Tibial artery (tissue), 4 donors: Measurements from ENCODE around the gene TXNDC9.
"Not testable (repeated sequence)": the region's sequence is repeated elsewhere in the genome, so short reads cannot be mapped to it uniquely, and the experiment has no call there.

ENCODE experiments used
- DNase-seq, 2 donors: peaks; one replicate each; pipeline ENCODE4 v3.0.0-alpha.2; 2019
- H3K27ac ChIP-seq, 2 donors: fragments of 200-600 bp; sonication (generic) in 1 of 2; 1 replicate in 1 of 2; 2 replicates in 1 of 2; pipeline ENCODE4 v1.5.1; 2018 to 2019; ENCODE audit warnings: mild to moderate bottlenecking in 1 of 2
- H3K27me3 ChIP-seq, 2 donors: fragments of 200-600 bp; sonication (generic) in 1 of 2; one replicate each; pipeline versions ENCODE4 v1.5.1 to v1.6.0; 2016 to 2019
- H3K36me3 ChIP-seq, 3 donors: fragments of 200-600 bp; sonication (generic) in 2 of 3; one replicate each; pipeline ENCODE4 v1.5.1; 2016 to 2019; ENCODE audit warnings: mild to moderate bottlenecking in 2 of 3
- H3K4me1 ChIP-seq, 4 donors: fragments of 200-600 bp; sonication (generic) in 2 of 4; 1 replicate in 3 of 4; 2 replicates in 1 of 4; pipeline ENCODE4 v1.5.1; 2016 to 2019
- H3K4me3 ChIP-seq, 2 donors: fragments of 200-600 bp; sonication (generic) in 1 of 2; 1 replicate in 1 of 2; 2 replicates in 1 of 2; pipeline ENCODE4 v1.5.1; 2018 to 2019; ENCODE audit warnings: mild to moderate bottlenecking in 2 of 2
- H3K9me3 ChIP-seq, 3 donors: fragments of 200-600 bp; sonication (generic) in 1 of 3; one replicate each; pipeline ENCODE4 v1.5.1; 2016 to 2019
- CTCF ChIP-seq, 2 experiments: fragments of 200-600 bp in 1 of 2; fragments of 450-650 bp in 1 of 2; IDR thresholded peaks; one replicate each; pipeline ENCODE4 v1.5.1; 2017 to 2019; ENCODE audit warnings: antibody characterized with exemption in 2 of 2, mild to moderate bottlenecking in 1 of 2, moderate library complexity in 1 of 2
- intact Hi-C: fragments of 100-400 bp; cut with DNase I; formaldehyde crosslinking; loops from one replicate; pipeline ENCODE4 v1.15.0; 2023; ENCODE audit warnings: low total_unique reads

Gene TXNDC9

DNA sequence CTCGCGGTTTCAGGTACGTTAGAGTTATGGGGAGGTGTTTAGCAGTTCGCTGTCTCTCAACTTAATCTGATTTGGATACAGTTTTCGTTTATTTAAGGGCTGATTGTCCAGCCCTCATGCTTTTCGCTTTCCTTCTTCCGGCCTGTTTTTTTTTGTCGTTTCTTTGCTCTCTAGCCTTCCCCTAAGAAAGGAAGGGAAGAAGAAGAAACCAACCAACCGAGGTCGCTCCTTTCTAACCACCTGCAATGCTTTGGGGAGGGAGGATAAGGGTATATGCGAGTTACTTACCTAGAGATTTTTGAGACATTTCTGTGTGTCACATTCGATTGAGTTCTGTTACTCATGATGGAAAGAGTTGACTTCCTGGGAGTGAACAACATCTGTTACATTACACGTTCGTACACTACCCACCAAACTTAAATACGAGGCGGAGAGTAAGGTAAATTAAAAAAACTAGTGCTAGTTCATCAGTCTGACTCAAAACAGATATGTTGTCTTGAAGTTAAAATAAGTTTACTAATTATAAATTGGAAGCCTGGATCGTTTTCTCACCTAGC is 2.0 kb upstream of the TXNDC9 start:
- Histone ChIP-seq H3K27ac (peak overlapping the region; percentile 90 to 94), H3K36me3 (peaks cover 0 to under 1% (median 0%) of the 10 kb centered on the region in 3 donors), H3K9me3 (no peaks in the 10 kb centered on the region), H3K4me1 (peaks cover 0 to 39% (median 28%) of the 10 kb centered on the region in 4 donors), H3K4me3 (peak overlapping the region; percentile 82 to 96), H3K27me3 (no peaks in the 10 kb centered on the region)
- DNase-seq, result no peak
- intact Hi-C loops, result loop anchor here (10.0 kb wide), 1 partner anchor 153 kb away; the partner anchor contains the start of genes MITD1 and MRPL30
- no peak for TF ChIP-seq CTCF (IDR thresholded peaks at IDR 0.05)

GRCh38 chr2:99337113-99338028 is 1.2 kb upstream of the TXNDC9 start, which contains the start of gene EIF5B:
Gene EIF5B (plus strand): TSS chr2:99337389. CDS start chr2:99337555, 166 bp downstream.
- peaks cover 0 to 39% (median 28%) of the 10 kb centered on the region in 4 donors for H3K4me1 ChIP-seq
- no peaks in the 10 kb centered on the region for H3K27me3 ChIP-seq
- H3K27ac ChIP-seq, result peak within 1 kb of the TSS; percentile 90 to 94
- intact Hi-C loops, result loop anchor here (2.0 to 10.0 kb wide), 2 partner anchors 153 kb away; partner anchors contain the start of genes MITD1, MRPL30 and REV1
- H3K4me3 ChIP-seq, result peak within 1 kb of the TSS; percentile 82 to 96
- no peaks in the 10 kb centered on the region for H3K9me3 ChIP-seq
- peak; percentile 95 to 98 for DNase-seq
- TF ChIP-seq CTCF (IDR thresholded peaks at IDR 0.05), result peak; percentile 57
- H3K36me3 ChIP-seq, result peaks cover 2 to 7% (median 3%) of the 10 kb centered on the region in 3 donors

GRCh38 chr2:99336804-99337112 is 625 bp upstream of the TXNDC9 start:
- Histone ChIP-seq H3K4me3 (peak overlapping the region; percentile 82 to 96), H3K4me1 (peaks cover 0 to 39% (median 28%) of the 10 kb centered on the region in 4 donors), H3K27ac (peak overlapping the region; percentile 90 to 94), H3K9me3 (no peaks in the 10 kb centered on the region), H3K36me3 (peaks cover 8 to 13% (median 9%) of the 10 kb centered on the region in 3 donors), H3K27me3 (no peaks in the 10 kb centered on the region)
- intact Hi-C loops, result loop anchor here (2.0 to 10.0 kb wide), 2 partner anchors 152 to 154 kb away; partner anchors contain the start of genes MITD1, MRPL30 and REV1
- TF ChIP-seq CTCF (IDR thresholded peaks at IDR 0.05), result no peak
- DNase-seq, result no peak

DNA sequence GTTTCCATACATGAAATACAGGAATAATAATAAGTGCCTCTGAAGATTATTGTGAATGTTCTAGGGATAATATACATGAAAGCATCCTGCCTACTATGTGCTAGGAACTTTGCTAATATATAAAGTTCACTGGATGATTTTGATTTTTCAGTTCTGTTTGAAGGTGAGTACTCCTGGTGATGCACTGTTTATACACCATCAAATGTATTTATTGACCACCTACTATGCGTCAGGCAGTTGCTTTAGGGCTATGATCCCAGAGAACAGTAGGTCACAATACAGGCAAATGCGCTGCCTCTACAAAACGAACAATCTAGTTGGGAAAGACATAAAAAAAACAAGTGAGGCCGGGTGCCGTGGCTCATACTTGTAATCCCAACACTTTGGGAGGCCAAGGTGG is 10.7 kb downstream of the TXNDC9 start:
- H3K27me3 ChIP-seq, result no peaks in the 10 kb centered on the region
- H3K4me1 ChIP-seq, result no peaks in the 10 kb centered on the region
- no peak overlapping the region for H3K4me3 ChIP-seq
- intact Hi-C loops, result no loop called here
- DNase-seq, result no peak
- no peak overlapping the region for H3K27ac ChIP-seq
- no peaks in the 10 kb centered on the region for H3K9me3 ChIP-seq
- H3K36me3 ChIP-seq, result peaks cover 53 to 98% (median 89%) of the 10 kb centered on the region in 3 donors
- TF ChIP-seq CTCF (IDR thresholded peaks at IDR 0.05), result no peak

DNA sequence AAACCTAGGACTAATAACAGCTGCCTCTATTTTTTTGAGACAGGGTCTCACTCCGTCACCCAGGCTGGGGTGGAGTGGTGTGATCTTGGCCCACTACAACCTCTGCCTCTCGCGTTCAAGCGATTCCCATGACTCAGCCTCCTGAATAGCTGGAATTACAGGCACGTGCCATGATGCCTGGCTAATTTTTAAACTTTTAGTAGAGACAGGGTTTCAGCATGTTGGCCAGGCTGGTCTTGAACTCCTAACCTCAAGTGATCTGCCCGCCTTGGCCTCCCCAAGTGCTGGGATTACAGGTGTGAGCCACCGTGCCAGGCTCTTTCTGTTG is 18.3 kb downstream of the TXNDC9 start:
- H3K36me3 ChIP-seq, result peaks cover 33 to 61% (median 49%) of the 10 kb centered on the region in 3 donors
- intact Hi-C loops, H3K9me3 ChIP-seq, H3K4me1 ChIP-seq, H3K4me3 ChIP-seq, DNase-seq, H3K27ac ChIP-seq, H3K27me3 ChIP-seq: not testable (repeated sequence)
